GM18498 (cell line): Measurements from ENCODE around the gene WDR48.

Experiments used
- ATAC-seq: cut with Tn5 transposase; IDR thresholded peaks from one replicate; pipeline ENCODE4 v1.9.1; 2021; ENCODE audit warnings: mild to moderate bottlenecking, moderate library complexity; ENCODE audit not compliant: unreplicated experiment

Gene WDR48

GRCh38 chr3:39101022-39101689 is 49.3 kb downstream of the WDR48 start:
- peak; percentile 72 for ATAC-seq

DNA sequence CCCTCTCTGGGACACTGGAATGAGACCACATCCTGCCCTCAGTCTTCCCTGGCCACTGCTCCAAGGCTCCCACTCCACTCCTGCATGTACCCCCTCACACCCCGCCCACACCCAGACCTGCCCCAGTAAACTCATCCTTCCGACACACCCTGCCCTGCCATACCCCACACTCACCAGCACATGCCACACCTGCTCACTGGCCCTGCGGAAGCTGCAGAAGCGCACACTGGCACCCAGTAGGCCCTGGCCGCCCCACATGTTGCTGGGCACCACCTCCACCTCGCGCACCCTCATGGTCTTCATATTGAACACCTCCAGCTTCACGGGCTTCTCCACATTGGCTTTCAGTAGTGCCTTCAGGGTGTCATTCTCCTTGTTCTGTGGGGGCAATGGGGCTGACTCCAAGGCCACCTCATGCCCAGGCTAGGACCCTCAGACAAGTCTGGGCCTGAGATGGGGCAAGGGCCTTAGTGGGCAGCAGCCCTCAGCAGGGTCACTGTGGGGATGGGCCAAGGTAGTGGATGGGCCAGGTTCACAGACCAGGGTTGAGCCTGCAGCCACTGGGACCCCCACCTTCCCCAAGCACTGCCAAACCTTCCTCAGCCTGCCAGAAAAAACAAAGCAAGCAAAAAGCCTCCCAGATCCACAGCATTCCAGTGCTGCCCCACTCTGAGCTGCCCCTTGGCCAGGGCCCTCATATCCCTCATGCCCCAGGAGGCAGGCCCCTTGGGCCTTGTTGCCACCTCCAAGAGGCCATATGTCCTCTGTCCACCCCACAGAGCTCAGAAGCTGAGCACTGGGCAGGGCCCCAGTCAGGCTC is 50.9 kb downstream of the WDR48 start:
- ATAC-seq, result no peak

DNA sequence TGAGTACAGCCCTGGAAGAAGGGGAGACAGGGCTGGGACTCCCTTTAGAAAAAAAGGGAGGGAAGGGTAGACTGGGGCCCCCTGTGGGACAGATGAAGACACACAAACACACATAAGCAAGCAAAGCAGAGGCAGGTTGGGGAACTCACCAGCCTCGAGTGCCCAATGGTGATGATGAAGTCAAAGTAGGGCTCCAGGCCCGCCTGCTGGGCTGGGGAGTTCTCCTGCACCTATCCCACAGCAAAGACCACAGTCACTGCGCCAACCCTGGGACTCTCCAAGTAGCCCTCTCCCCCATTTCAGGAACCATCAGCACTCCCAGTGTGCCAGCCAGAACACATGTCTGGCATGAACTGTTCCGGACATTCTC is 51.5 kb downstream of the WDR48 start:
- no peak for ATAC-seq

- no peak for ATAC-seq
Observed at GRCh38 chr3:39103791-39104552, 52.2 kb downstream of the WDR48 start.

- no peak for ATAC-seq
Observed at GRCh38 chr3:39104961-39105686, 53.3 kb downstream of the WDR48 start.

GRCh38 chr3:39105687-39106063 is 53.9 kb downstream of the WDR48 start:
- ATAC-seq, result no peak

- no peak for ATAC-seq
Observed at GRCh38 chr3:39106281-39106811, 54.5 kb downstream of the WDR48 start.

- ATAC-seq, result peak; percentile 22
Observed at GRCh38 chr3:39106851-39107387, 55.1 kb downstream of the WDR48 start.

GRCh38 chr3:39107388-39108199 is 55.8 kb downstream of the WDR48 start, which contains the start of the genes GORASP1 and TTC21A:
Gene GORASP1 (minus strand): TSS chr3:39107627. CDS start chr3:39107541, 86 bp downstream.
Gene TTC21A (plus strand): TSS chr3:39107680. CDS start chr3:39107838, 158 bp downstream.
- ATAC-seq, result peak; percentile 62

DNA sequence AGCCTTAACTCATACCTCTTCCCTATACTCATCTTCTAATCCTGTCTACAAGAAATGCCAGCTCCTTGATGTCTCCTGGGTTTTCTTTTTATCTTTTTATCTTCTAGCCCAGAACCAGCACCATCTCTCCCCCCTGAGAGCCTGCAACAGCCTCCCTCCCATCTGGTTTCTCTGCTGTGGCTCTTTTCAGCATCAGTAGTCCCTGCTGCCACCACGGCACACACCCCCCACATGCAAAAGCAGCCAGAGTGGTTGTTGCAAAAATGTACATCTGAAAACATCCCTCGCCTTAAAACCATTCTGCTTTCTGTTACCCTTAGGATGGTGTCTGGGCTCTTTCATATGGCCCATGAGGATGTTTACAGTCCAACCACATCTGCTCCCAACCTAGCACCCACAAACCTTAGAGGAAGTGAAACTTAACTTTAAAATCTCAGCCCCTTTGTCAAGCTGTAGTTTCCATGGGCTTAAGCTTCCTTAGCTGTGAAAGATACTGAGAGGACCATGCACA is 56.4 kb downstream of the WDR48 start:
- peak; percentile 79 for ATAC-seq

DNA sequence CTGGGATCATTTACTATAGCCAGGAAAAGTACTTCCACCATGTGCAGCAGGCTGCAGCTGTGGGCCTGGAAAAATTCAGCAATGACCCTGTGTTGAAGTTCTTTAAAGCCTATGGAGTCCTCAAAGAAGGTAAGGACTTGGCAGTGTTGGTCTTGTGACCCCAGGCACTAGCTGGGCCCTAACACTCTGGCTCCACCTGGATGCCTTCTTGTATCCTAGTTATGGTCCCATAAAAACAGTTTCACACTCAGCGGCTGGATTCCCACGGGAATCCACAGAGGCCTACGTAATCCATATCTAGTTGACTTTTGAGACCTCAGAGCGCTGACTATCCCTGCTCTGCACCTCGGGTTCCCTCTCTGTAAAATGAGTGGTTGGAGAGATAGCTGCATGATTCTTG is 57.3 kb downstream of the WDR48 start:
- ATAC-seq, result no peak

DNA sequence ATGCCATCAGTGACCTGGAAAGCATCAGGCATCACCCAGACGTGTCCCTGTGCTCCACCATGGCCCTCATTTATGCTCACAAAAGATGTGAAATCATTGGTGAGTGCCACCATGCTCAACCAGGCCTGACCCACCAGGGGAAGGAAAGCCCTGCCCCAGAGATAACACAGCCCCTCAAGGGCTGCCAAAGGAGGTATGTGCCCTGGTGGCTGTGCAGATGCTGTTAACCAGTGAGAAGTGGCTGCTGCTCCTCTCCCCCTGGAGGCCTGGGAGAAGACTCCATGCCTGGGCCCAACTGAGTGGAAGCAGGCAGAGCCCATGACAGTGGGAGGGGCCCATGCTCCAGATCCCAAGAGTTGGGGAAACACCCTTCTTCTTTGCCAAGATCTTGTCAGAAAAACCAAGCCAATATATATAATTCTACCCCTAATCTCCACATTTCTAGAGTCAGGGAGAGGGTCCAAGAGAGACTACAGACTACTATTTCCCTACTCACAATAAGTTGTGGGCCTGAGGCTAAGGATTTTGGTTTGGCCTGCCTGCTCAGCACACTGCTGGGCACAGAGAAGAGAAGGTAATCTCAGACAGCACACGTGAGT is 58.3 kb downstream of the WDR48 start:
- no peak for ATAC-seq

- no peak for ATAC-seq
Observed at GRCh38 chr3:39112113-39112512, 60.3 kb downstream of the WDR48 start.

- no peak for ATAC-seq
Observed at GRCh38 chr3:39112535-39112934, 60.7 kb downstream of the WDR48 start.

GRCh38 chr3:39113291-39113690 is 61.5 kb downstream of the WDR48 start:
- no peak for ATAC-seq

DNA sequence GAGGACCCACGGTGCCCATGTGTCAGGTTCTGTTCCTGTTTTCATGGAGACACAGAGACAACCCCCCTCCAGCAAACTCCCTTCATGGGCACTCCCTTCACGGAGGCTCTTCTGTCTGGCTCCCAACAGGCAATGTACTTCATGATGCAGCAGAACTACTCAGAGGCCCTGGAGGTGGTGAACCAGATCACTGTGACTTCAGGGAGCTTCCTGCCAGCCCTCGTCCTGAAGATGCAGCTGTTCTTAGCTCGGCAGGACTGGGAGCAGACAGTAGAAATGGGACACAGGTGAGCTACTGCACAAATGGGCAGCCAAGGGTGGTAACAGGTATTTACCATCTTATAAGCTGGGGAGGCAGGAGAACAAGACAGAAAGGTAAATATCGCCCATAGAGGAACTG is 62.6 kb downstream of the WDR48 start:
- ATAC-seq, result no peak

GRCh38 chr3:39115870-39116269 is 64.1 kb downstream of the WDR48 start:
- ATAC-seq, result no peak

DNA sequence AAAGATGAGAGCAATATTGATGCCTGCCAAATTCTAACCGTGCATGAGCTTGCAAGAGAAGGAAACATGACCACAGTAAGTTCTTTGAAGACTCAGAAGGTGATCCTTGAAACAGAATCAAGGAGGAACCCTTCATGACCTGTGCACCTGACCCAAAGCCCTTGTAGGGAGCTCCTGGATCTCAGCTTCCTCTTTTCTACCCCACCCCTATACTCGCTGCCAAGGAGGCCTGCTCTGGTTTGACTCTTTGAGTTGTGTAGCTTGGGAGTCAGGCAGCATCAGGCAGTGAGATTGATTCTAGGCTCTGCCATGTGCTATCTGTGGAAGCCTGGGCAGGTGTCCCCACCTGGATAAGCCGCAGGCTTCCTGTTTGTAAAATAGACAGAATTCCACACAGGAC is 66.3 kb downstream of the WDR48 start:
- no peak for ATAC-seq
